ENCODE measurements around the gene NDNF. TPM values are rescaled to one million over a fixed set of nuclear protein-coding genes. Genes with fewer than 3 reads are reported as not detected.

NDNF gene
- total and polyA plus RNA-seq, 9 of the 15 experiments (the other 6 are each of a cell fraction or from before 2014, with no cell fraction given): not detected

GRCh38 chr4:121026034-121026433, 46.3 kb downstream of the NDNF start:
- intact Hi-C loops (cut with micrococcal nuclease) (no loop called here), in situ Hi-C loops (cut with MboI) (no loop called here)
- no peaks in the 10 kb centered on the region for H3K36me3 ChIP-seq (ENCODE audit: control insufficient read depth, insufficient read depth, low read length)
- 0% methylated on average over 2 of the region's 2 CpGs for WGBS (ENCODE audit: insufficient coverage, low coverage, missing lambda C conversion rate)
- no peaks in the 10 kb centered on the region for H3K4me1 ChIP-seq (replicated peaks in 1 of 2; ENCODE audit: control insufficient read depth in 2 of 2, insufficient read depth in 2 of 2, low read length in 2 of 2)
- no peak for TF ChIP-seq KDM4B (IDR thresholded peaks at IDR 0.05; ENCODE audit: borderline replicate concordance in 2 of 2, low read depth in 1 of 2)
- 0 out of 2 replicates have a peak, but pooled peaks have one; percentile 13 for TF ChIP-seq CEBPB (tag; IDR thresholded peaks at IDR 0.05)
- no peak for ATAC-seq
- ChIA-PET CTCF (ENCODE audit: low intra/inter-chr PET ratio) (no interaction called here), POLR2A (no interaction called here)
- H2AFZ ChIP-seq (ENCODE audit: low read depth, low read length): no peak overlapping the region
- no peak overlapping the region for H3K9ac ChIP-seq (ENCODE audit: insufficient read depth in 1 of 2, low read depth in 2 of 2, low read length in 2 of 2)
- H3K9me1 ChIP-seq (ENCODE audit: control insufficient read depth, insufficient read depth, low read length): no peaks in the 10 kb centered on the region
- H3K27ac ChIP-seq (ENCODE audit: extremely low read depth, low read depth, low read length): no peak overlapping the region
- no peak overlapping the region for H3K4me2 ChIP-seq (ENCODE audit: insufficient read depth, low read length)
- H4K20me1 ChIP-seq (replicated peaks; ENCODE audit: control insufficient read depth, insufficient read depth, low read length): no peaks in the 10 kb centered on the region
- no peak for DNase-seq (ENCODE audit: extremely low read depth in 1 of 4, low spot score in 3 of 4)
- H3K27me3 ChIP-seq (ENCODE audit: control insufficient read depth in 2 of 2, insufficient read depth in 2 of 2, low read length in 2 of 2): no peaks in the 10 kb centered on the region
- H3K79me2 ChIP-seq (ENCODE audit: control insufficient read depth, insufficient read depth, low read length): no peaks in the 10 kb centered on the region
- no peaks in the 10 kb centered on the region for H3K9me3 ChIP-seq (replicated peaks; ENCODE audit: control insufficient read depth, insufficient read depth, low read depth, low read length)
- FAIRE-seq: no peak
- H3K4me3 ChIP-seq: no peak overlapping the region
- no TSS peak for BruUV-seq (replicated peaks)

DNA sequence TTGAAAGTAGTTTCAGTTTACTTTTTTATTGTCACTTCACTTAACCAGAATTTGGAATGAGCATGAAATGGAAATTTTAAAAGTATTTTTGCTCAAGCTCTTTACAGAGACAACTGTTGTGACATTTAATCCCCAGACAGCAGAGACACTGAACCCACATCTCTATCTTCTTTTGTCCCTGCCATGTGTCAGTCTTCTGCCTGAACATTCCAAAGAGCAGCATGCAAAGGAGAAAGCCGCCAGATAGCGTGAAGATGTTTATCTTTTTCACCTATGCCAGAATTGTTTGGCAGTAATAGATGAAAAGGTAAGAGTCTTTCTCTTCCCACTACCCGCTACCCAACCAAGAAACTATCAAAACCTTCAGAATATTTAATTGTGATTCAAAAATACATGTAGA, 46.8 kb downstream of the NDNF start:
- Histone ChIP-seq H4K20me1 (replicated peaks; ENCODE audit: control insufficient read depth, insufficient read depth, low read length) (no peaks in the 10 kb centered on the region), H3K9me3 (replicated peaks; ENCODE audit: control insufficient read depth, insufficient read depth, low read depth, low read length) (no peaks in the 10 kb centered on the region), H3K4me2 (ENCODE audit: insufficient read depth, low read length) (no peak overlapping the region), H3K9ac (ENCODE audit: insufficient read depth in 1 of 2, low read depth in 2 of 2, low read length in 2 of 2) (no peak overlapping the region), H3K79me2 (ENCODE audit: control insufficient read depth, insufficient read depth, low read length) (no peaks in the 10 kb centered on the region), H3K36me3 (ENCODE audit: control insufficient read depth, insufficient read depth, low read length) (no peaks in the 10 kb centered on the region), H3K27ac (ENCODE audit: extremely low read depth, low read depth, low read length) (no peak overlapping the region), H2AFZ (ENCODE audit: low read depth, low read length) (no peak overlapping the region), H3K9me1 (ENCODE audit: control insufficient read depth, insufficient read depth, low read length) (no peaks in the 10 kb centered on the region), H3K4me3 (no peak overlapping the region), H3K4me1 (replicated peaks in 1 of 2; ENCODE audit: control insufficient read depth in 2 of 2, insufficient read depth in 2 of 2, low read length in 2 of 2) (no peaks in the 10 kb centered on the region), H3K27me3 (ENCODE audit: control insufficient read depth in 2 of 2, insufficient read depth in 2 of 2, low read length in 2 of 2) (no peaks in the 10 kb centered on the region)
- ATAC-seq: no peak
- WGBS (ENCODE audit: insufficient coverage, low coverage, missing lambda C conversion rate): 3% methylated on average over 3 of the region's 3 CpGs
- no peak for TF ChIP-seq NR2C1 (IDR thresholded peaks at IDR 0.05)
- TF ChIP-seq NR2C1 (tag; IDR thresholded peaks at IDR 0.05): no peak
- TF ChIP-seq ZNF717 (CRISPR knock-in tag; IDR thresholded peaks at IDR 0.05): no peak
- TF ChIP-seq ZBTB17 (CRISPR knock-in tag; IDR thresholded peaks at IDR 0.05): no peak
- TF ChIP-seq SRSF7 (optimal IDR thresholded peaks at IDR 0.05; ENCODE audit: low read depth, low read length): no peak
- TF ChIP-seq ZNF165 (CRISPR knock-in tag; IDR thresholded peaks at IDR 0.05; ENCODE audit: borderline replicate concordance): no peak
- no peak for TF ChIP-seq ATF1 (CRISPR knock-in tag; IDR thresholded peaks at IDR 0.05)
- no peak for TF ChIP-seq ATF1 (tag; IDR thresholded peaks at IDR 0.05)
- TF ChIP-seq TAF15 (IDR thresholded peaks at IDR 0.05; ENCODE audit: low read depth, low read length): no peak
- no peak for TF ChIP-seq TAF9B (IDR thresholded peaks at IDR 0.05; ENCODE audit: partially characterized antibody)
- no peak for TF ChIP-seq ZNF354B (CRISPR knock-in tag; IDR thresholded peaks at IDR 0.05)
- in situ Hi-C loops (cut with MboI) (no loop called here), intact Hi-C loops (cut with micrococcal nuclease) (no loop called here)
- ChIA-PET CTCF (ENCODE audit: low intra/inter-chr PET ratio) (no interaction called here), POLR2A (no interaction called here)
- DNase-seq (ENCODE audit: extremely low read depth in 1 of 4, low spot score in 3 of 4): no peak
- no peak for FAIRE-seq
- BruUV-seq (replicated peaks): no TSS peak

All from K562 (cell line).